Heart left ventricle (tissue), 16 donors: ENCODE data around the gene LONP1. TPM values are rescaled to one million over a fixed set of nuclear protein-coding genes. Genes with fewer than 3 reads are reported as not detected.
A peak's percentile ranks its signal among the peaks of the same experiment; 100 is the strongest.

Source experiments
- ATAC-seq, 4 donors: fragments of 200-7000 bp; cut with Tn5 transposase; one replicate each; pipeline ENCODE4 v1.9.1; 2020 to 2022; ENCODE audit warnings: moderate library complexity in 4 of 4, mild to moderate bottlenecking in 3 of 4, moderate number of reproducible peaks in 1 of 4
- DNase-seq, 5 donors: peaks; one replicate each; pipeline ENCODE4 v3.0.0-alpha.2; 2020
- H3K27ac ChIP-seq, 12 donors: fragments of 200-600 bp; sonication (generic) in 4 of 12; one replicate each; pipeline versions ENCODE4 v1.5.0 to v1.8.0; 2016 to 2022; ENCODE audit warnings: mild to moderate bottlenecking in 2 of 12
- H3K27me3 ChIP-seq, 9 donors: fragments of 200-600 bp; sonication (generic) in 2 of 9; one replicate each; pipeline versions ENCODE4 v1.5.1 to v1.8.0; 2016 to 2022; ENCODE audit warnings: mild to moderate bottlenecking in 3 of 9
- H3K36me3 ChIP-seq, 9 donors: fragments of 200-600 bp; sonication (generic) in 2 of 9; one replicate each; pipeline versions ENCODE4 v1.5.0 to v1.8.0; 2018 to 2022; ENCODE audit warnings: mild to moderate bottlenecking in 2 of 9
- H3K4me1 ChIP-seq, 12 donors: fragments of 200-600 bp; sonication (generic) in 4 of 12; one replicate each; pipeline versions ENCODE4 v1.5.0 to v1.8.0; 2016 to 2022; ENCODE audit warnings: mild to moderate bottlenecking in 3 of 12
- H3K4me3 ChIP-seq, 12 donors: fragments of 200-600 bp; sonication (generic) in 4 of 12; one replicate each; pipeline versions ENCODE4 v1.5.0 to v1.8.0; 2017 to 2022; ENCODE audit warnings: mild to moderate bottlenecking in 9 of 12, moderate library complexity in 4 of 12
- H3K9me3 ChIP-seq, 12 donors: fragments of 200-600 bp; sonication (generic) in 4 of 12; one replicate each; pipeline versions ENCODE4 v1.5.0 to v1.8.0; 2016 to 2022; ENCODE audit warnings: mild to moderate bottlenecking in 1 of 12
- POLR2A ChIP-seq, 2 donors: fragments of 450-650 bp; IDR thresholded peaks; one replicate each; pipeline ENCODE4 v1.6.1; 2017; ENCODE audit warnings: antibody characterized with exemption in 2 of 2, mild to moderate bottlenecking in 2 of 2, moderate library complexity in 2 of 2
- WGBS, 4 donors: extraction: QIAGEN DNeasy Blood & Tissue Kit in 2 of 4; methylation state at CpG; one replicate each; pipeline versions ENCODE4 v1.1.5 to v1.1.7; 2013 to 2018; 5-methylcytosine and 5-hydroxymethylcytosine counted together
- intact Hi-C, 10 donors: fragments of 100-400 bp; cut with DNase I; formaldehyde crosslinking; loops; one replicate each; pipeline versions ENCODE4 v1.11.1 to v1.14.2; 2022
- long read RNA-seq, 3 donors: library from polyadenylated mRNA; unstranded; transcript quantifications; one replicate each; pipeline ENCODE4 v2.0.0, GENCODE V29; 2020 to 2021
- polyA plus RNA-seq, 2 donors: library from polyadenylated mRNA; stranded (reverse); fragments of 200-250 nt; gene quantifications; one replicate each; pipeline ENCODE4 v1.2.3, GENCODE V29; 2013
- total RNA-seq, 9 donors: library from RNA; depleted of rRNA in 2 of 9; stranded (reverse); fragments of >200 nt in 2 of 9; fragmentation: NEBNext Ultra II Directional in 3 of 9; extraction: Animal tissue kit (Norgen Biotek cat#: 25700) in 3 of 9; gene quantifications; one replicate each; pipeline versions ENCODE4 v1.1.0 to v1.2.4, GENCODE V29; 2016 to 2023
- TF ChIP-seq, protein P1 (sequence below), 12 donors: fragments of 200-600 bp; sonication (generic) in 4 of 12; IDR thresholded peaks; one replicate each; pipeline versions ENCODE4 v1.5.0 to v1.8.0; 2018 to 2022; ENCODE audit warnings: antibody characterized with exemption in 12 of 12, mild to moderate bottlenecking in 5 of 12
- donor health status: ischemic (EF 13 %, LVEDD 7.1; RV severe dilation, severe dysfunction).
- donor health status: healthy with polysubstance abuse.
- donor health status: DM: no; HTN: yes; CAD: no.
- donor health status: DM: no; HTN: no; CAD: no.
- donor health status: ischemic (EF 25% LVEDD 6.9; RV normal size, moderate dysfunction).
- donor health status: ischemic (EF 25% LVEDD 5.7; RV mildly dilated, moderate dysfunction).
- donor health status: healthy.
- donor health status: DM: yes; HTN: yes; CAD: no.
- donor health status: ischemic (EF 35%, LVEDD 5.7; RV mildly dilated, moderate dysfunction).
- donor health status: nonischemic (EF 11% LVEDD 7.7; RV severe dilation, severe dysfunction).
- donor health status: DM: yes; HTN: yes; CAD: no.
- donor health status: PGD.
- donor health status: ischemic (EF 29% LVEDD 5.4; RV normal size, mild dysfunction).
- donor health status: nonischemic (EF 23%, LVEDD 6.1; RV moderate dilation, normal function).

LONP1 gene
- total RNA-seq = 100 to 1,000 TPM in 2 of 9 donors, 10 to 100 TPM in 7; 61.2 to 108 (median 88.6) TPM
- 100 to 1,000 TPM in 1 of 2 donors, 10 to 100 TPM in 1; 97.6 to 123 TPM for polyA plus RNA-seq
- long read RNA-seq, donor 1, transcript LONP1-201 (18 exons, 3,236 nt) = major isoform, 296 of 367 reads
- long read RNA-seq, donor 1, partial matches to known transcripts = 48 of 367 reads
- long read RNA-seq, donor 1, other reads (novel, unspliced or antisense) = 20 of 367 reads
- long read RNA-seq, donor 2, transcript LONP1-201 (18 exons, 3,236 nt) = major isoform, 519 of 608 reads
- long read RNA-seq, donor 2, partial matches to known transcripts = 51 of 608 reads
- long read RNA-seq, donor 2, other reads (novel, unspliced or antisense) = 34 of 608 reads
- long read RNA-seq, donor 3, transcript LONP1-201 (18 exons, 3,236 nt) = major isoform, 330 of 381 reads
- long read RNA-seq, donor 3, partial matches to known transcripts = 31 of 381 reads
- long read RNA-seq, donor 3, other reads (novel, unspliced or antisense) = 20 of 381 reads

DNA sequence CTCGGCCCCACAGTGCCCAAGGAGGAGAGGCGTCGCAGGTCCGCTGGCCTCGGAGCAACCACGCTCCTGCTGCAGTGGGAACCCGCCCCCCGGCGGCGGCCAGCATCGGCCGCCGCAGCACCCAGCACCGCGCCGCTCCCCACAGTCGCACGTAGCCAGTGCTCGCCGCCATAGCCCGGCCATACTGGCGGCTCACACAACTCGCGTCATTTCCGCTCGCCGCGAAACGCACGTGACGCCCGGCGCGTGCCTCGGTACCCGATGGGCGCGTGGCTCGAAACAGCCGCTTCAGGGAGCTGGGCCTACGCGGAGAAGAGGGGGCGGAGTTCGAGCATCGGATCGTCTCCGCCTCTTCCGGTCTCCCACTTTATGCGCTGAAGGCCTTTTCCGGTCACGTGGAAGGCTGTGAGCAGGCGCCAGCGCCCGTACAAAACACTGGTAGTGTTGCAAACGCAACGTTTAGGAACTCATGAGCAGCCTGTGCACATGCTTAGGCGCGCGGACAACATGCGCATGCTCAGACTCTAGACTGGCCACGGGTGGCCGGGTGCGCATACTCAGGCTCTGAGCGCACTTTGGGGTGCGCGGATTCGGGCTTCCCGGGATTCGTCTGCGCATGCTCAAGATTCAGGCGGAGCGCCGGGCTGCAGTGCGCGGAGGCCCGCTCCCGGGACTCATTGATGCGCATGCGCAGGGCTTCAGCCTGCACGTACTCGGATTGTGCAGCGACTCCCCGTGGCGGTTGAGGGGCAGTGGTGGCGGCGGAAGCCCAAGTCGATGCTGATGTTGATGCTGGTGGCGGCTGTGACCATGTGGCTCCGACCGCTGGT is at the start of gene LONP1, which contains the start of gene CATSPERD:
Gene LONP1, minus strand, starts transcription at position 186 of the 830 bp plus-strand sequence. Its CDS starts 14 bp downstream, at position 172.
Gene CATSPERD, plus strand, starts transcription at position 677 of the 830 bp plus-strand sequence. Its CDS starts 101 bp downstream, at position 778.
- Histone ChIP-seq H3K27me3 (no peaks in the 10 kb centered on the region), H3K36me3 (peaks cover 0 to 12% (median 0%) of the 10 kb centered on the region in 9 donors), H3K27ac (peak within 1 kb of the TSS; percentile 56 to 98 (median 94)), H3K9me3 (no peaks in the 10 kb centered on the region), H3K4me3 (peak within 1 kb of the TSS; percentile 73 to 99 (median 88)), H3K4me1 (peaks cover 2 to 38% (median 22%) of the 10 kb centered on the region in 12 donors)
- peak; percentile 97 to 98 (median 98) for ATAC-seq
- peak; percentile 98 to 99 (median 99) for DNase-seq
- intact Hi-C loops = loop anchor here in 5 of 10 donors (1.0 to 5.0 kb wide), 6 partner anchors 27 to 72 kb away; partner anchors contain the start of genes RPL36 (in 4 of the 5), DUS3L (in 2 of the 5) and MICOS13 (in 1 of the 5)
- WGBS, 4 donors = 0 to 2% (median 1%) methylated on average over 33 to 90 of the region's 90 CpGs
- TF ChIP-seq, protein P1, sequence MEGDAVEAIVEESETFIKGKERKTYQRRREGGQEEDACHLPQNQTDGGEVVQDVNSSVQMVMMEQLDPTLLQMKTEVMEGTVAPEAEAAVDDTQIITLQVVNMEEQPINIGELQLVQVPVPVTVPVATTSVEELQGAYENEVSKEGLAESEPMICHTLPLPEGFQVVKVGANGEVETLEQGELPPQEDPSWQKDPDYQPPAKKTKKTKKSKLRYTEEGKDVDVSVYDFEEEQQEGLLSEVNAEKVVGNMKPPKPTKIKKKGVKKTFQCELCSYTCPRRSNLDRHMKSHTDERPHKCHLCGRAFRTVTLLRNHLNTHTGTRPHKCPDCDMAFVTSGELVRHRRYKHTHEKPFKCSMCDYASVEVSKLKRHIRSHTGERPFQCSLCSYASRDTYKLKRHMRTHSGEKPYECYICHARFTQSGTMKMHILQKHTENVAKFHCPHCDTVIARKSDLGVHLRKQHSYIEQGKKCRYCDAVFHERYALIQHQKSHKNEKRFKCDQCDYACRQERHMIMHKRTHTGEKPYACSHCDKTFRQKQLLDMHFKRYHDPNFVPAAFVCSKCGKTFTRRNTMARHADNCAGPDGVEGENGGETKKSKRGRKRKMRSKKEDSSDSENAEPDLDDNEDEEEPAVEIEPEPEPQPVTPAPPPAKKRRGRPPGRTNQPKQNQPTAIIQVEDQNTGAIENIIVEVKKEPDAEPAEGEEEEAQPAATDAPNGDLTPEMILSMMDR (IDR thresholded peaks at IDR 0.05) = peak; percentile 76 to 99 (median 93)
- peak in 1 of 2 donors; percentile 46 for TF ChIP-seq POLR2A (IDR thresholded peaks at IDR 0.05)

DNA sequence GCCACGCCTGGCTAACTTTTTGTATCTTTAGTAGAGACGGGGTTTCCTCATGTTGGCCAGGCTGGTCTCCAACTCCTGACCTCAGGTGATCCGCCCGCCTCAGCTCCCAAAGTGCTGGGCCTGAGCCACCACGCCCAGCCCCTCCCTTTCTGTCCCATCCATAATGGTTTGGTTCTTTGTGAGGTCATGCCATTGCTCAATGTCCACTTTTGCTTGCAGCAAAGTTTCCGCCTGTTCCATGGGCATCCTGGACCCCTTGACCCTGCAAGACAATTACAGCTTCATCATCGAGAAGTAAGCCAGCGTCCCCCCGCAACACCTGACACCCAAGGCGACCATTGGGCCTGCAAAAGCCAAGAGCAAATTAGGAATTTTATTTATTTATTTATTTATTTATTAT is 48.0 kb upstream of the LONP1 start:
- WGBS, 4 donors = 94 to 98% (median 95%) methylated on average over 10 of the region's 10 CpGs
- H3K4me3 ChIP-seq = no peak overlapping the region
- H3K9me3 ChIP-seq = no peaks in the 10 kb centered on the region
- no peaks in the 10 kb centered on the region for H3K27me3 ChIP-seq
- intact Hi-C loops = no loop called here
- DNase-seq (no peak), ATAC-seq (no peak)
- H3K27ac ChIP-seq = no peak overlapping the region
- no peaks in the 10 kb centered on the region for H3K4me1 ChIP-seq
- TF ChIP-seq, protein P1 (IDR thresholded peaks at IDR 0.05) = no peak
- no peak for TF ChIP-seq POLR2A (IDR thresholded peaks at IDR 0.05)
- no peaks in the 10 kb centered on the region for H3K36me3 ChIP-seq

- WGBS, 4 donors = 91 to 98% (median 92%) methylated on average over 3 of the region's 3 CpGs
- no peak overlapping the region for H3K27ac ChIP-seq
- intact Hi-C loops = no loop called here
- H3K4me3 ChIP-seq = no peak overlapping the region
- H3K27me3 ChIP-seq = no peaks in the 10 kb centered on the region
- no peaks in the 10 kb centered on the region for H3K9me3 ChIP-seq
- TF ChIP-seq, protein P1 (IDR thresholded peaks at IDR 0.05) = no peak
- no peak for TF ChIP-seq POLR2A (IDR thresholded peaks at IDR 0.05)
- H3K4me1 ChIP-seq = no peaks in the 10 kb centered on the region
- ATAC-seq = no peak
- DNase-seq = no peak
- H3K36me3 ChIP-seq = no peaks in the 10 kb centered on the region
Measured at GRCh38 chr19:5765220-5765619, 45.3 kb upstream of the LONP1 start.
